G401.6 (cell line): ENCODE data around the gene PCBP2.

Experiments used
- FAIRE-seq: peaks from 2 replicates; lab custom pipeline; 2012; peaks lifted over from hg19 to GRCh38; lab: Jason Lieb, UNC

The PCBP2 gene

DNA sequence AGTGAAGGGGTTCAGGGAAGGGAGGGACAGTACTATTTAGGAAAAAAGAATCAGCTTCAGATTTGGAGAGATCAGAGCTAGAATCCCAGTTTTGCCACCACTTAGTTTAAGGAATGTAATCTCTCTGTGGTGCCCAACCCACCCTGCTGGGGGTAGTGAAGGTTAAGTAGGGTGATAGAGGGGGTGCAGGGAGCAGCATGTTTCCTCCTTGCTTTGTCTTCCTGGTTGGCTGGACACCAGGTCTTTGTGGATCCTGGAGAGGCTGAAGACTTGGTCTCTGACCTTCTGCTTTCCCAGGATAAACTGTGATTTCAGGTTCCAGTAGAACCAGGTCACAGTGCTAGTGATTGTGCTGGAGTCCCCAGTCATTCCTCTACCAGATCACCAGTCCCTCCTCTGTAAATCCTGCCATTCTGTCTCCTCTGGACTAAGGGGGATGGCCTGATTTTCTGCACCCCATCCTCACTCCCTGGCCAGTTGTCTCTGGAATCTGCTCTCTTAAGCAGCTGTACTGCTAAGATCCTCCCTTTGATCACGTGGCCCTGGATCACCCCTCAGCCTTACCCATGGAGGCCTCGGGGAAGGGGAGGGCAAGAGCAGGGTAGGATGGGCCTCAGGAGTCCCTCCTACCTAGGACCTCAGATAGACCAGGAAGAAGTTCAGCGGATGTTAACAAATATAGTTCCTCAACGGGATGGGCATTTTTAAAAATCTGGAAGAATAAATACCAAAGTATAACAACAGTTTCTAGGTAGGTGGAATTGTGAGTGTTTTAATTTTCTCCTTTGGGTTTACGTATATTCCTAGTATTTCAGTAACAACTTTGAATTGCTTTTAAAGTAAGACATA is 44.2 kb downstream of the PCBP2 start:
- peak; percentile 91 for FAIRE-seq

DNA sequence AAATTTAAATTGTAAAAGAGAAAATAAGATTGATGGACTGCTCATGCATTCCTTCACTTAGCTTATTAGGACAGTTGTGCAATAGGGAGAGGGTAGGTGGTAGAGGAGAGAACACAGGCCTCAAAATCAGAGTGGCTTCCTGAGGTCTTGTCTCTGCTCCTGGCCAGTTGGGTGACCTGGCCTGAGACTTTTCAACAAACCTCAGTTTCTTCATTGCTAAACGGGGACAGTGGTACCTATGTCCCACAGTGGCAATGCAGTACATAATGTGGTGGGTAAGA is 44.8 kb downstream of the PCBP2 start:
- FAIRE-seq = no peak

DNA sequence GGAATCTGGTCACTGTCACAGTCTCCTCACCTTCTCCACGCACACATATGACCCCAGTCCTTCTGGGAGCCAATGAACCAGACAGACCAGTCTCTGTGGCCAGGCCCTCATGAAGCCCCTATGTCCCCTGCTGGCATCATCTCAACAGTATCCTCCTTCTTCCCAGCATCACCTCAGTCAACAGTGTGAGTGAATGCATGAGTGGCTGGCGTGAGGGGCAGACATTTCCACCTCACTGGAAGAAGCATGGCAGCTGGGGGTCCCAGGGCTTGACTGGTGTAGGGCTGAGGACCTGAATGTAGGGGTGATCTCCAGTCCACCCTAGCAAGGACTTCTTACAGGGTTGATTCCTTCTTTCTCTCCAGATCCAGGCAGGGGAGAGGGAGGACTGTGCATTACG is 45.6 kb downstream of the PCBP2 start:
- FAIRE-seq = no peak

DNA sequence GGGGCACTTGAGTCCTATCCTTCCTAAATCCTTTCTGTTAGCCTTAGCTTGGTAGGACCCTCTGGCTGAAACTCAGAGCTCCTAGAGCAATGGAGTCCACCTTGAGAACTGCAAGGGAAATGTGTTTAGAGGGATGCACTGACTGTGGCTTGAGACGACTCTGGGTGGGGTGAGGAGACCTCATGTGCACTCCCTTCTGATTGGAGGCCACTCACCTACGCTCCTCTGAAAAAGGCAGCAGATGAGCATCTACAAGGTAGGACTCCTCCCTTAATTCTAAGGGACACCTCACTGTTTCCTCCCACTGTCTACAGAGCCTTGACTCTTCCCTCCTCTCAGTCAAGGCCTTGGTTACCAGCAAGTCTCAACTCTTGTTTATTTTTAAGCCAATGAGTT is 46.3 kb downstream of the PCBP2 start:
- FAIRE-seq = no peak

DNA sequence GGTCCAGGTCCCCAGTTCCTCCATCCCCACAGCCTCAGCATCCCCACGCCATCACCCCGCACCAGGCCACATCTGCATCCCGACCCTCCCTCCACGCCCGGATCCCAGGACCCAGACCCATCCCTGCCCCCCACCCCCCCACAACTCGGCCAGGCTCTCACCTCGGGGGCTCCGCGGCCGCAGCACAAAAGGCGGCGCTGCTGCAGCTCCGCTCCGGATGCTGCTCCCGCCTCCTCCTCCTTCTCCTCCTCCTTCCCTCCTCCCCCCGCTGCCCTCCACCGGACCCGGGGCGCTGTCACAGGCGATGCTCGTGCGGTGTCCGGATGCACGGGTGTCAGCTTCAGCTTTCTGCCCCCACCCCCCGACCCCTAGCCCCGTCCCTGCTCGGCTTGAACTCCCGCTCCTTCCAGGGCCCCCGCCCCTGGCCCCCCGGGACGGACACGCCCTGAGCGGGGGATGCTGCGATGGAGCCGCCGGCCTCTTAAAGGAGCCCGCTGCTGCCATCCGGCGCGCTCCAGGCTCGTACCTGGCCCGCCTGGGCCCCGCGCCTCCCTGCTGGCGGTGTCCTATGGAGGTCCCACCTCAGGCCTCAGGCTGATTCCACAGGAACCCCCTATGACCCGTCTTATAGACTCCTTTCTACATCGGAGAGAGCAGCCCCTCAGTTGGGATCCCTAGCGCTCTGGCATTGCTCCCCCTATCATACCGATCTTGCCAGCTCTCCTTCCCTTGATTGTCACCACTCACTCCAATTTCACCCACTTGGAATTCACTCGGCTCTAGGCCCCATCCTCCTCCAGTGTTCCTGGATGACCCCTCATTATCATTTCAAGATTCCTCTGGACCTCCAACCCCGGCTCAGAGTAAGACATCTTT is 47.6 kb downstream of the PCBP2 start, which contains the start of gene MAP3K12:
Gene MAP3K12, minus strand, starts transcription at position 193 of the 876 bp plus-strand sequence. CDS start 12,067 bp downstream, outside the sequence.
- no peak for FAIRE-seq

DNA sequence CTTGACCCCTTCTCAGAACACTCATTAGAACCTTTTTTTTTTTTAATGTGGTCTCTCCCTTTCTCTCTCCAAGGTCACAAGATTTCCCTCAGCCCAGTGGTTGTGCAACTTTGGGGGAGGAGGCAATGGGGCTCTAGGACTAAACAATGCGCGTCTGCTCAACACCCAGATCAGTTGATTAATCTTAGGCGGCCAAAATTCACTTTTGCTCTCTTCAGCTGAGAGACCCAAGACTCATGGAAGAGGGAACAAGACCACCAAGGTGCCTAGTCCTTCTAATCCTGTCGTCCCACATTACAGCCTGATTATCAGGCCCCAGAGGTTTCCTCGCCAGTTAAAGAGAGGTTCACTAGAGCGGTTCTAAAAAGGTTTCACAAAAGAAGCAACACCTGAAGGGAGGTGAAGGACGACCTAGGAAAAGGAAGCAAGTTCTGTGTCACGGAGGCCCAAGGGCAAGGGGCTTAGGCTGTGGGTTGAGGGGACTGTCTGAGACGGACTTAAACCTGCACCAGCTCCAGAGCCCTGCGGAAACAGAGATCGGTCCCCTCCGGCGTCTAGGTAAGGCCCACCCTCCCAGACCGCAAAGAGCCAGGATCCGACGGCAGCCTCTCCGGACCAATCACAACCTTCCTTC is 48.4 kb downstream of the PCBP2 start:
- FAIRE-seq = no peak

DNA sequence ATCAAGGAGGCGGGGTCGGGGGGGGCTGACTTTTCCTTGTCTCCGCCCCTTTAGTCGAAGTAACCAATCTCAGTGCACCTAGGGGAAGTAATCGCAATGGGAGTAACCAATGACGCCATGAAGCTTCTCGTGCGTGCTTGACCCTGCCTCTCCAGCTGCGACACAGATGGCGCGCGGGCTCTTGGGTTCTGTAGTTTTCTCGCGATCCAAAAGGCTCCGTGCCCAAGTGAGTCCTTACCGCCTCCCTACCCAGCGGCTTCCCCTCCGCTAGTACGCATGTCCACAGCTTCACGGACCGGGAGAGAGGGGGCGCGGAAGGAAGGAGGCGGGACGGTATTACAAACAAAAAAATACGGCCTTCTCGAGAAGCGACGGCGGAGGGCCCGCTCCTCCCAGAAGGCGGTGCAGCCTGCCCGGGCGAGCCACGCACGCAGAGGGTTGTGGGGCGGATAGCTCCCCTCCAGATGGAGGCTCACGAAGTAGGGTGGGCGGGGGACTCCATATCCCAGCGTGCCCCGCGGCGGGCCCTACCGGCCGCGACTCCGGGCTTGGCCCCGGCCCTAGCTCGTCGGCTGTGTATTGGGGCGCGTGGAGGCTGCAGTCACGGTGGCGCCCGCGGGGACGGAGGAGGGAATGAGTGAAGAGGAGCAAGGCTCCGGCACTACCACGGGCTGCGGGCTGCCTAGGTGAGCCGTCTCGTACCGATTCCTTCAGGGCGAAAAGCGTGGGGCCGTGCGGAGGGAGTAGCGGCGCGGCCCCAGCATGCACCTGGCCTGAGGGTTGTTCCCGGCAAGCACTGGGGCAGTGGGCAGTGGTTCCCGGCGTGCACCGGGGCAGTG is 49.1 kb downstream of the PCBP2 start, which contains the start of gene TARBP2:
Gene TARBP2, plus strand, starts transcription at position 508 of the 839 bp plus-strand sequence. Its CDS starts 126 bp downstream, at position 634.
- FAIRE-seq = peak; percentile 99

DNA sequence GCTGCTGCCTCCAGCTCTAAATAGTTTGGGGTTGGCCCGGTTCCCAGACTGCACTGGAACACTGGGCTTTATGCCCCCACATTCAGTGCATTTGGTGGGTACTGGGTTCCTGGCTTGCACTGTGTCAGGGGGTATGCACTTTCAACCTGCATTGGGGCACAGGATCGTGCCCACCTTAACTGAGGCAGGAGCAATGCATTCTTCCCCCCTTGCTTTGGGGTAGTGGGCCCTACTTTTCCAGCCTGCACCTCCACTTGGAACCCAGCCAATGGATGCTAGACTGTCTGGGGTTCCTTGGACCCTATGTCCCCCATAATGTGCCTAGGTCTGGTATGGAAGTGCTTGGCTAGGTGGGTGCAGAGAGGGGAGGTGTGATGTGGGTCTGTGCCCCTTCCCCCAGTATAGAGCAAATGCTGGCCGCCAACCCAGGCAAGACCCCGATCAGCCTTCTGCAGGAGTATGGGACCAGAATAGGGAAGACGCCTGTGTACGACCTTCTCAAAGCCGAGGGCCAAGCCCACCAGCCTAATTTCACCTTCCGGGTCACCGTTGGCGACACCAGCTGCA is 49.8 kb downstream of the PCBP2 start:
- no peak for FAIRE-seq

DNA sequence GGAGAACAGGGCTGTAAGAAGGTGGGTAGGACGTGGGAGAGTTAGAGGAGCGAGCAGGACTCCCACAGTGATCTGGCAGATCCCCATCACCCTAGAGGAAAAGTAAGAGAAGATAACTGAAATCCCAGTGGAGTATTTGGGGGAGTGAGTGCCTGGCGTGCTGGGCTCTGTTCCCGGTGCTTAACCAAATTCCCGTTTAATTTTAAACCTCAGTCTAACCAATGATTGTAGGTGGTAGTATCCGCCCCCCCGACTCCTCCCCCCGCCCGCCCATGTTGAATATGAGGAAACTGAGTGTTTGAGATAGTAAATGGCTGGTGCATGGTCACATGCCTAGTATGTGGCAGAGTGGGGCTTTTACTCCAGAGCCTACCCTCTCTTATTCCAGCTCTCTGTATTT is 50.4 kb downstream of the PCBP2 start:
- no peak for FAIRE-seq

DNA sequence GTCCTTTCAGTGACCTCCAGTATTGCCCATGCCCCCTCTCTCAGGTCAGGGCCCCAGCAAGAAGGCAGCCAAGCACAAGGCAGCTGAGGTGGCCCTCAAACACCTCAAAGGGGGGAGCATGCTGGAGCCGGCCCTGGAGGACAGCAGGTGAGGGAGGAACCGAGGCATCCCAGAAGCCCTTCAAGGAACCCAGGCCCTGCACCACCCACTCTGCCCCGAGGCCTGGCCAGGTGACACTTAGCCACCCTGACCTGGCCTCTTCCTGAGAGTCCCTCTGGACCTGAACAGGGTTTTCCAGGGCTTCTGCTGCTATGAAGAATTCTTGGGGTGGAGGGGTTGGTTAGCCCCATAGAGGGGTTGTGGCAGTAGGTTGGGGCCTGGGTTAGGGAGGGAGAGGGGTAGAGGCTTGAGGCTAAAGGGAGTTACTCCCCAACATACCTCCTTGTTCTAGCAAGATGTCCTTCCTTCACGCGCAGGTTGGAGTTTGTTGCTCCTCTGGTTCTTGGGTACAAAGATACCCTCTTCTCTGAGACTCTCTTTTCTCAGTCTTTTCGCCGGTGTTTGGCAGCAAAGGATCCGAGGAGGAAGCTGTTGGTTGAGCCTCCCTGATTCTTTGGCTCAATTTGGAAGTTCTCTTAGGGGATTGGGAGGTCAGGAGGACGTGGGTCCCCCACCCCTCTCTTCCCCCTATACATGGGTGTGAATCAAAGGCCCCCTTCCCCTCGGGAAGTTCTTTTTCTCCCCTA is 51.3 kb downstream of the PCBP2 start:
- FAIRE-seq = no peak

DNA sequence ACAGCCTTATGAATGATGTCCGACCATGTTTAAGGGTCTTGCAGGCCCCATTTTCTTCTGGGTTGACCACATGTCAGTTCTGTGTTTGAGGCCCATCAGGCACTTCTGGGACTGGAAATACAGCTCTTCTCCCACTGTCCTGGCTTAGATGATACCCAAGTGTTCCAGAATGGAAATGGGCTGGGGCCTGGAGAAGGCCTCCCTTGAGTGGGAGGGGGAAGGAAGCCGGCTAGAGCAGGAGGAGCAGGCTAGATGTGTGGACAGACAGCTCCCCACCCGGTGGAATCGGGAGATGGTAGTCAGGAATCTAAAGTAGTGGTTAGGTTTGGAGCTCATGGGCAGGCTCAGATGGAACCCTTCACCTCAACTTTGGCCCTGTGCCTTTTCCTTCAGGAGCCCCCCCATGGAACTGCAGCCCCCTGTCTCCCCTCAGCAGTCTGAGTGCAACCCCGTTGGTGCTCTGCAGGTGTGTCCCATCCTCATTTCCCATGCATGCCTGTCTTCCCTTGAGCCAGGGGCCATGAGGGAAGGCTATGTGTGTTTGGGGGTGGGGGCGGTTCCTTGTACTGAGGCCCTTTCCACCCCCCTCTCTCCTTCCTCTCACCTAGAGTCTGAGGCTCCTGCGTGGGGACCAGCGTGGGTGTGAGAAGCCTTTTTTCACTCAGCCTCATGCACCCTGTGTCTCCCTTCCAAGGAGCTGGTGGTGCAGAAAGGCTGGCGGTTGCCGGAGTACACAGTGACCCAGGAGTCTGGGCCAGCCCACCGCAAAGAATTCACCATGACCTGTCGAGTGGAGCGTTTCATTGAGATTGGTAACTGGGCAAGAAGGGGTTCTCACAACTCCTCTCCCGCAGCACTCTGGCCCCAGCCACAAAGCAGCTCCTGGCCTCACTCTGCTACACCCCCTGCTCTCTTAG is 52.4 kb downstream of the PCBP2 start:
- FAIRE-seq = no peak

DNA sequence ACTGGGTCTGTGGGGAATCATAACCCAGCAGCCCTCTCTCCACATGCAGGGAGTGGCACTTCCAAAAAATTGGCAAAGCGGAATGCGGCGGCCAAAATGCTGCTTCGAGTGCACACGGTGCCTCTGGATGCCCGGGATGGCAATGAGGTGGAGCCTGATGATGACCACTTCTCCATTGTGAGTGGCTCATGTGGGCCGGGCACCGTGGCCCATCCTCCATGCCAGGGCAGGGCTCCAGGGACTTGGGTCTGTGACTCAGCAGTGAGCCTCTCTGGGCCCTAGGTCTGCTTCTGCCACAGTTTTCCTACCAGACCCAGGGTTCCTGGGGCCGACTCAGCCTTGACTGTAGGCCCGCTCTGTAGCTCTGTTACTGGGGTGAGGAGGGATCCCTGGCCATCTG is 53.2 kb downstream of the PCBP2 start:
- no peak for FAIRE-seq

DNA sequence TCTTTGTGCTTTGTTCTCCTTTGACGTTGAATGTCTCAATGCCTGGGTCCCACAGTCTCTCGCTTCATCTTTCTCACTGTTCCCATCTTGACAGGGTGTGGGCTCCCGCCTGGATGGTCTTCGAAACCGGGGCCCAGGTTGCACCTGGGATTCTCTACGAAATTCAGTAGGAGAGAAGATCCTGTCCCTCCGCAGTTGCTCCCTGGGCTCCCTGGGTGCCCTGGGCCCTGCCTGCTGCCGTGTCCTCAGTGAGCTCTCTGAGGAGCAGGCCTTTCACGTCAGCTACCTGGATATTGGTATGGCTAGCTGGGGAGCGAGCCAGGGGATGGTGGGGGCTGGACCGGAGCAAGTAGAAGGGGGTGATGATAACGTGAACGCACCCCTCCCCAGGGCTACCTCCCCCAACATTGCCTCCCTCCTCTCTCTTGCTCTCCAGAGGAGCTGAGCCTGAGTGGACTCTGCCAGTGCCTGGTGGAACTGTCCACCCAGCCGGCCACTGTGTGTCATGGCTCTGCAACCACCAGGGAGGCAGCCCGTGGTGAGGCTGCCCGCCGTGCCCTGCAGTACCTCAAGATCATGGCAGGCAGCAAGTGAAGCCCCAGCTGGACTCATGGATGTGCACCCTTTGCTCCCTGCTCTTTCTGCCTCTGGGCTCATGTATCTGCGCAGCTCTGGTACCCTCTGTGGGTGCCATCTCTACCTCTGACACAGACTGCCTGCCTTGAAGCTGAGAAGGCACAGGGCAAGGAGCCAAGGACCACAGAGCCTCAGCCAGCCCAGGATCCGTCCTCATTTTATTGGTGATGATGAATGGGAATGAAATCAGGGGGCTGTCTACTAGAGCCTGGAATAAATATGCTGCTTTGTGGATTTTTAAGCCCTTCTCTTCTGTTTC is 53.9 kb downstream of the PCBP2 start:
- FAIRE-seq = no peak

DNA sequence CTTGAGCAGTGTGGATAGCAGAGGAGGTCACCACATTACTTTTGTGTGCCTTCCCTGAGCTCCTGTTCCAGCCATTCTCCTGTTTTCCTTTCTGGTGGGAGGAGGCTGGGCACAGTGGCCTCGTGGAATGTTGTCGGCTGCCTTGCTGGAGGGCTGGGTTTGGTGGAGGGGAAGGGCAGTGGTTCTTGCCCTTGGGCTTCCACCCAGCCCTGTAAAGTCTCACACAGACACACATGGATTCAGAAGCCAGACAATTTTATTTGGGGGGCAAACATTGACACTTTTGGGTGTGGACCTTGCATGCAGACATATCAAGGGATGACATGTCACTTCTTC is 54.5 kb downstream of the PCBP2 start:
- FAIRE-seq = no peak

DNA sequence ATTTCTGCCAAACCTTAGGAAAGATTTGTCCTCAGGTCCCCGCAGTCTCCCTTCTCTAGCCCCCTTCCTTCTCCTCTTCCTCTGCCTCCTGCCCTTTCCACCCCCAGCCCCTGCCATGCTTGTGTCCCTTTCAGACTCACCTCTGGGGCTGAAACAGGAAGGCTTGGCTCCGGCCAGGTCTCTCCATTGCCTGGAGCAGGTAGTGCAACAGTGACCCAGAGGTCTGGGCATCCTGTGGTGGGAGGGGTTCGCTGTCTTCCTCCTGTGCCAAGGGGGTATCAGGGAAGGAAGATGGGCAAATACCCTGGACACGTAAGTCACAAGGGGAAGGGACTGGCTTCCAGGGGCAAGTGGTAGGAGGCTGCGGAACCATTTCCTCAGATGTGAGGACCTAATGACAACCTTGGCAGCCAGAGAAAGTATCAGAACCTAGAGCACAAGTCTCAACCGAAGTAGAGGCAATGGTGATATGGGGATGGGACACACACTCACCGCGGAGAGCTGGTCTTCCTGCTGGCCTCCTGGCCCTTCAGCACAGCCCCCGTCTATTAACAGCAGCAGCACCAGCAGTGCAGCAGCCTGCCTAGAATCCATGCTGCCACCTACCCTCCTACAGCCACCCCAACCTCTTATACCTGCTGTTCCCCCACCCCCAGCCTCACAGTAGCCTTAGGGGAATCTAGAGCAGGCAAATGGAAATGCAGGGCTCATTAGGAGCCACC is 55.1 kb downstream of the PCBP2 start, which contains the start of gene NPFF:
Gene NPFF, minus strand, starts transcription at position 604 of the 722 bp plus-strand sequence. Its CDS starts 10 bp downstream, at position 594.
- no peak for FAIRE-seq

DNA sequence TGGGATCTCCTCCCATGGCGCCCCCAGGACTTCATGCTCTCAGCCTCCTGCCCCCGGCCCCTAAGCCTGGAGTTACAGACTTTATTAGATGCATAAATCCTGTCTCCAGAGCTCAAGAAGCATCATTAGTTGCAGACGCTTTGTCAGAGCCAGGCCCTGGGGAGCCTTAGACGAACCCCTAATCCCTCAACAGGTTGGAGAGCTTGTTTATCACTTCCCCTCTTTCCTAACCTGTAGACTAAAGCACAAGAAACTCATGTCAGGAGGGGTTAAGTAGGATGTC is 55.6 kb downstream of the PCBP2 start:
- FAIRE-seq = no peak

DNA sequence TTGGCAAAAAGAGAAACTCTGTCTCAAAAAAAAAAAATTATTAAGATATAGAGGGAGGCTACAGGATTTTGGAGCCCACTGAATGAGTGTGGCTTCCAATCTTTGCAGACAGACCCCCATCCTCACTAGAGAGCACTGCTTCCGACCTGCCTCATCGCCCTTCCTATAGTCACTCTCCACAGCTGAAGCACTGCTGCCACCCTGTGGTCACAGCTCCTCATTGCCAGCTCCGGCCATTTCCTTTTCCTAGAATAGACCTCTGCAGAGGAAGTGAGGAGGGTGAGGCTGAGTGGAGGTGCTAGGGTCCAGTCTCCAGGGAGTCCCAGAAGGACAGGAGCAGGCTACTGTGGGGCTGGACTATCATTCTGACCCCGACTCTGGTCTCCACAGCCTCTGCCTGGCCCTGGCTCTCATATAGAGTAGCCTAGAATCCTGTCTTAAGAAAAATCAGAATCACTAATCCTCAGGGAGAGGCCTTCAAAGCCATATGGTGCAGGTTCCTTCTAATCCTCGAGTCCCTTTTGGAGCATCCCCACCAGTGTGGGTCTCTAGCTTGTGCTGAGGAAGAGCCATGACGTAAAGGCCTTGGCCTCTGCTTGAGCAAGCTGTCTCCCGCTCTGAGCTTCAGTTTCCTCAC is 56.8 kb downstream of the PCBP2 start:
- peak; percentile 27 for FAIRE-seq
